ENCODE data around the gene PFAS. TPM values are rescaled to one million over a fixed set of nuclear protein-coding genes. Genes with fewer than 3 reads are reported as not detected.

PFAS gene
- total RNA-seq, 1 donor from 2014 or later, result 121 TPM

- Mint-ChIP-seq H3K4me3 (no peak overlapping the region), H3K4me1 (no peaks in the 10 kb centered on the region), H3K27ac (no peak overlapping the region), H3K36me3 (ENCODE audit: low read depth) (peaks cover 59% of the 10 kb centered on the region), H3K9me3 (no peaks in the 10 kb centered on the region), H3K27me3 (no peaks in the 10 kb centered on the region)
- ChIA-PET POLR2A (interaction anchor here (0.5 to 0.6 kb wide), 3 partner anchors 9 to 1209 kb away, joined by 3 to 4 read pairs (median 4); no protein-coding TSS in a partner anchor), CTCF (no interaction called here)
- DNase-seq (no peak), ATAC-seq (ENCODE audit: low read depth) (no peak)
- no peak for TF ChIP-seq CTCF (IDR thresholded peaks at IDR 0.05)
- intact Hi-C loops (cut with micrococcal nuclease), result no loop called here
Measured at GRCh38 chr17:8268550-8269298, 19.6 kb downstream of the PFAS start.

- Mint-ChIP-seq H3K4me3 (no peak overlapping the region), H3K9me3 (no peaks in the 10 kb centered on the region), H3K27me3 (no peaks in the 10 kb centered on the region), H3K4me1 (no peaks in the 10 kb centered on the region), H3K36me3 (ENCODE audit: low read depth) (peaks cover 28% of the 10 kb centered on the region), H3K27ac (no peak overlapping the region)
- DNase-seq, result no peak
- no peak for TF ChIP-seq CTCF (IDR thresholded peaks at IDR 0.05)
- intact Hi-C loops (cut with micrococcal nuclease), result no loop called here
- no peak for ATAC-seq (ENCODE audit: low read depth)
- POLR2A ChIA-PET, result no interaction called here
- CTCF ChIA-PET, result no interaction called here
Measured at GRCh38 chr17:8272421-8272820, 23.3 kb downstream of the PFAS start.

GRCh38 chr17:8273884-8274444 is 24.9 kb downstream of the PFAS start:
- H3K27me3 Mint-ChIP-seq, result no peaks in the 10 kb centered on the region
- peaks cover 21% of the 10 kb centered on the region for H3K36me3 Mint-ChIP-seq (ENCODE audit: low read depth)
- intact Hi-C loops (cut with micrococcal nuclease), result no loop called here
- no peaks in the 10 kb centered on the region for H3K9me3 Mint-ChIP-seq
- POLR2A ChIA-PET, result interaction anchor here (0.6 kb wide), 1 partner anchor 20 kb away, joined by 3 read pairs; no protein-coding TSS in a partner anchor
- H3K4me3 Mint-ChIP-seq, result no peak overlapping the region
- H3K4me1 Mint-ChIP-seq, result no peaks in the 10 kb centered on the region
- ATAC-seq (ENCODE audit: low read depth) (no peak), DNase-seq (no peak)
- no peak for TF ChIP-seq CTCF (IDR thresholded peaks at IDR 0.05)
- CTCF ChIA-PET, result no interaction called here
- H3K27ac Mint-ChIP-seq, result no peak overlapping the region

GRCh38 chr17:8274816-8275215 is 25.7 kb downstream of the PFAS start:
- H3K27ac Mint-ChIP-seq, result no peak overlapping the region
- H3K36me3 Mint-ChIP-seq (ENCODE audit: low read depth), result peaks cover 13% of the 10 kb centered on the region
- no peaks in the 10 kb centered on the region for H3K9me3 Mint-ChIP-seq
- no peaks in the 10 kb centered on the region for H3K4me1 Mint-ChIP-seq
- TF ChIP-seq CTCF (IDR thresholded peaks at IDR 0.05), result no peak
- H3K27me3 Mint-ChIP-seq, result no peaks in the 10 kb centered on the region
- ChIA-PET POLR2A (interaction anchor here (0.6 kb wide), 1 partner anchor 19 kb away, joined by 3 read pairs; no protein-coding TSS in a partner anchor), CTCF (no interaction called here)
- DNase-seq (no peak), ATAC-seq (ENCODE audit: low read depth) (no peak)
- H3K4me3 Mint-ChIP-seq, result no peak overlapping the region
- intact Hi-C loops (cut with micrococcal nuclease), result no loop called here

- intact Hi-C loops (cut with micrococcal nuclease), result no loop called here
- no peak for TF ChIP-seq CTCF (IDR thresholded peaks at IDR 0.05)
- DNase-seq (no peak), ATAC-seq (ENCODE audit: low read depth) (no peak)
- no peak overlapping the region for H3K27ac Mint-ChIP-seq
- H3K4me1 Mint-ChIP-seq, result no peaks in the 10 kb centered on the region
- POLR2A ChIA-PET, result interaction anchor here (0.6 to 2.7 kb wide), 2 partner anchors 20 to 758 kb away, joined by 3 to 10 read pairs; partner anchors contain the start of gene SLC25A35
- peaks cover 8% of the 10 kb centered on the region for H3K36me3 Mint-ChIP-seq (ENCODE audit: low read depth)
- H3K9me3 Mint-ChIP-seq, result no peaks in the 10 kb centered on the region
- H3K4me3 Mint-ChIP-seq, result no peak overlapping the region
- no peaks in the 10 kb centered on the region for H3K27me3 Mint-ChIP-seq
- CTCF ChIA-PET, result no interaction called here
Measured at GRCh38 chr17:8275421-8276290, 26.6 kb downstream of the PFAS start.
